GM19238 (cell line): ENCODE measurements around the gene ANKRD13D.

Experiments
- DNase-seq: peaks from one replicate; pipeline ENCODE4 v3.0.0; 2011; ENCODE audit warnings: low spot score; ENCODE audit not compliant: insufficient read length

The ANKRD13D gene

GRCh38 chr11:67302571-67303131 lies 13.5 kb downstream of the ANKRD13D start:
- no peak for DNase-seq

GRCh38 chr11:67303132-67303834 lies 14.2 kb downstream of the ANKRD13D start, which contains the start of gene SSH3:
Gene SSH3 (plus strand): TSS chr11:67303530. CDS start chr11:67303626, 96 bp downstream.
- DNase-seq, result no peak

- DNase-seq, result no peak
These were observed 14.8 kb downstream of the ANKRD13D start for GRCh38 chr11:67303835-67304411.

- DNase-seq, result no peak
These were observed 15.5 kb downstream of the ANKRD13D start for GRCh38 chr11:67304511-67305113.

GRCh38 chr11:67306769-67307544 lies 17.9 kb downstream of the ANKRD13D start:
- DNase-seq, result no peak

GRCh38 chr11:67307545-67308001 lies 18.5 kb downstream of the ANKRD13D start:
- DNase-seq, result no peak

GRCh38 chr11:67308031-67308866 lies 19.1 kb downstream of the ANKRD13D start:
- no peak for DNase-seq

- DNase-seq, result no peak
These were observed 20.1 kb downstream of the ANKRD13D start for GRCh38 chr11:67309166-67309565.

GRCh38 chr11:67309661-67310061 lies 20.6 kb downstream of the ANKRD13D start:
- no peak for DNase-seq

GRCh38 chr11:67310246-67311050 lies 21.3 kb downstream of the ANKRD13D start:
- DNase-seq, result no peak

GRCh38 chr11:67311051-67311555 lies 22.0 kb downstream of the ANKRD13D start:
- no peak for DNase-seq

GRCh38 chr11:67311556-67312082 lies 22.5 kb downstream of the ANKRD13D start:
- no peak for DNase-seq

- no peak for DNase-seq
These were observed 23.3 kb downstream of the ANKRD13D start for GRCh38 chr11:67312187-67313021.

- no peak for DNase-seq
These were observed 24.2 kb downstream of the ANKRD13D start for GRCh38 chr11:67313125-67313890.

GRCh38 chr11:67314218-67314617 lies 25.1 kb downstream of the ANKRD13D start:
- no peak for DNase-seq

GRCh38 chr11:67315325-67315909 lies 26.3 kb downstream of the ANKRD13D start:
- no peak for DNase-seq

- DNase-seq, result no peak
These were observed 27.7 kb downstream of the ANKRD13D start for GRCh38 chr11:67316882-67317204.
